Lower lobe of right lung (tissue), 2 donors: ENCODE results near the gene KIAA1755. TPM values are rescaled to one million over a fixed set of nuclear protein-coding genes. Genes with fewer than 3 reads are reported as not detected.

ENCODE experiments used
- ATAC-seq, 2 donors: fragments of 200-7000 bp; cut with Tn5 transposase; one replicate each; pipeline ENCODE4 v1.9.1; 2020 to 2022; ENCODE audit warnings: mild to moderate bottlenecking in 2 of 2, moderate library complexity in 2 of 2
- DNase-seq: peaks from one replicate; pipeline ENCODE4 v3.0.0-alpha.2; 2020
- H3K27ac ChIP-seq: fragments of 200-600 bp; one replicate; pipeline ENCODE4 v1.8.0; 2022
- H3K27me3 ChIP-seq: fragments of 200-600 bp; one replicate; pipeline ENCODE4 v1.8.0; 2022; ENCODE audit warnings: low read depth
- H3K36me3 ChIP-seq: fragments of 200-600 bp; one replicate; pipeline ENCODE4 v1.8.0; 2022; ENCODE audit warnings: mild to moderate bottlenecking
- H3K4me1 ChIP-seq: fragments of 200-600 bp; one replicate; pipeline ENCODE4 v1.8.0; 2022
- H3K4me3 ChIP-seq: fragments of 200-600 bp; one replicate; pipeline ENCODE4 v1.8.0; 2022; ENCODE audit warnings: mild to moderate bottlenecking
- H3K9me3 ChIP-seq: fragments of 200-600 bp; one replicate; pipeline ENCODE4 v1.8.0; 2022
- CTCF ChIP-seq: fragments of 200-600 bp; IDR thresholded peaks from one replicate; pipeline ENCODE4 v1.8.0; 2022; ENCODE audit warnings: antibody characterized with exemption, mild to moderate bottlenecking
- intact Hi-C: fragments of 100-400 bp; cut with DNase I; formaldehyde crosslinking; loops from one replicate; pipeline ENCODE4 v1.11.0; 2022
- total RNA-seq: library from RNA; stranded (reverse); fragmentation: NEBNext Ultra II Directional; extraction: Animal tissue kit (Norgen Biotek cat#: 25700); gene quantifications from one replicate; pipeline ENCODE4 v1.2.1, GENCODE V29; 2021
- donor health status: DM: no; HTN: yes; CAD: no; lungs with severe emphysema.

Gene KIAA1755
- total RNA-seq, 1 donor from 2014 or later, result 1.3 TPM

GRCh38 chr20:38269715-38270114 lies 9.2 kb upstream of the KIAA1755 start:
- Histone ChIP-seq H3K4me3 (no peak overlapping the region), H3K4me1 (peaks cover 5% of the 10 kb centered on the region), H3K27ac (no peak overlapping the region), H3K36me3 (no peaks in the 10 kb centered on the region), H3K9me3 (no peaks in the 10 kb centered on the region), H3K27me3 (no peaks in the 10 kb centered on the region)
- DNase-seq (no peak), ATAC-seq (no peak)
- intact Hi-C loops, result no loop called here
- no peak for TF ChIP-seq CTCF

DNA sequence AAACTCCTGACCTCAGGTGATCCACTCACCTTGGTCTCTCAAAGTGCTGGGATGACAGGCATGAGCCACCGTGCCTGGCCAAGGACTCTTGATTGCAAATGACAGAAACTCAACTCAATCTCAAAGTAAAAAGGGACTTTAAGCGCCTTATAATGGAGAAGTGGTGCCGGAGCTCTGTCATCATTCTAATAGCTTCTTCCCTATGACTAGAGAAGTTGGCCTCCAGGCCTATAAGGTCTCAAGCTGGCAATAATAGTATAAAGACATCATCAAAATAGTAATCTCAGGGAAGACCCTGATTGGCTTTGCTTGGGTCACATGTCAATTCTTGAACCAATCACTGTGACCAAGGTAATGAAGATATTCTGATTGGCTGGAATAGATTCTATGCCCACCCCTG lies 8.5 kb upstream of the KIAA1755 start:
- Histone ChIP-seq H3K36me3 (no peaks in the 10 kb centered on the region), H3K4me1 (peaks cover 5% of the 10 kb centered on the region), H3K27me3 (no peaks in the 10 kb centered on the region), H3K9me3 (no peaks in the 10 kb centered on the region), H3K4me3 (no peak overlapping the region), H3K27ac (no peak overlapping the region)
- intact Hi-C loops, result no loop called here
- ATAC-seq (no peak), DNase-seq (no peak)
- no peak for TF ChIP-seq CTCF

DNA sequence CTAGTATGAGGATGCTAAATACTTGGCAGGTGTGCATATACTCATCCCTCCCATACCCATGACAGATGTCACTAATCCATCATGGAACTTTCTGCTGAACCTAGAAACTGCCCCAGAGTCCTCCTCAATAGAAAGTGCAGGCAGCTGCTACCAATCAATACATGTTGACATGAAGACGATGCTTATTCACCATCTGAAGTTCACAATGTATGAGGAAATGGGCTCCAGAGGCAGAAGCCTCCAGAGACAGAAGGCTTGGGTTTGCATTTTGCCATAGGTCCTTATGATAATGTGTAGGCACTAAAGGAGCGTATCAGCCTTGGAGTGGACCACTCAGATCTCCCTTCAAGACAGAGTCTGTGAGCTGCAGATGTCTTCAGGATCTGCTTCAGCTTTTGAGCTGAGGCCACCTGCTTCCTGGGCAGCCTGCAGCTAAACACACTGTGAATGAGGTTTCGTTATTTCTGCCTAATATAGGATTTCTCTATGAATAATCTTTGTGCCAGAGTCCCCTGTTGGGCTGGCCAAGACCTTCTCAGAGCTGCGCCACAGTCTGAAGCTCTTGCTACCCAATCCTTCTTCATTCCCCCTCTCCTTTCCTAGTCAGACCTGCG lies 7.5 kb upstream of the KIAA1755 start:
- Histone ChIP-seq H3K4me1 (peaks cover 5% of the 10 kb centered on the region), H3K4me3 (no peak overlapping the region), H3K27ac (no peak overlapping the region), H3K27me3 (no peaks in the 10 kb centered on the region), H3K36me3 (no peaks in the 10 kb centered on the region), H3K9me3 (no peaks in the 10 kb centered on the region)
- DNase-seq (no peak), ATAC-seq (no peak)
- no peak for TF ChIP-seq CTCF
- intact Hi-C loops, result no loop called here

DNA sequence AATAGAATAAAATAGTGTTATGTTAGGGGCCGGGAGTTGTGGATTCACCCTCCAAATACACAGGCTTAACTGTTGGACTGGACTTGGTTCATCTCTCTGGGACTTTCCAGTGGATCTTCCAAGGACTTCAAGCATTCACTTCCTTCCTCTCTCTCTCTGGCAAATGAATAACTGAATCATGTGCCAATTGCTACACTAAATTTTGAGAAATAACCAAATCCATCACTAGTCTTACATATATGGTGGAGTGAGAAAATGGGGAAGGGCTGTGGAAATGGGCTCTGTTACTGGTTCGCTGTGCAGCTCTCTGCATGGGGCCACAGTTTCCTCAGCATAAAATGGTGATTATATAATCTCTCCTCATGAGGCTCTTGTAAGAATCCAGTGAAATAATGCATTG lies 6.8 kb upstream of the KIAA1755 start:
- intact Hi-C loops, result no loop called here
- Histone ChIP-seq H3K4me1 (peaks cover 5% of the 10 kb centered on the region), H3K27me3 (no peaks in the 10 kb centered on the region), H3K9me3 (no peaks in the 10 kb centered on the region), H3K36me3 (no peaks in the 10 kb centered on the region), H3K4me3 (no peak overlapping the region), H3K27ac (no peak overlapping the region)
- TF ChIP-seq CTCF, result no peak
- ATAC-seq, result no peak
- DNase-seq, result no peak

GRCh38 chr20:38266426-38266825 lies 5.9 kb upstream of the KIAA1755 start:
- intact Hi-C loops, result no loop called here
- Histone ChIP-seq H3K27ac (no peak overlapping the region), H3K27me3 (peaks cover 7% of the 10 kb centered on the region), H3K36me3 (no peaks in the 10 kb centered on the region), H3K4me3 (no peak overlapping the region), H3K9me3 (no peaks in the 10 kb centered on the region), H3K4me1 (peaks cover 3% of the 10 kb centered on the region)
- ATAC-seq (no peak), DNase-seq (no peak)
- TF ChIP-seq CTCF, result no peak
